Stimulated activated naive CD8-positive, alpha-beta T cell treated with anti-CD3 and anti-CD28 coated beads, Interleukin-15, amount 100 ng/mL, for 72 hours (primary cell): ENCODE results near the gene ZMYND12.

Source experiments
- ATAC-seq: fragments of 150-1000 bp; cut with Tn5 transposase; 2 replicates; pipeline ENCODE4 v1.10.0; 2021; ENCODE audit warnings: mild to moderate bottlenecking, moderate library complexity
- DNase-seq, 2 donors: peaks; one replicate each; pipeline ENCODE4 v3.0.0; 2021 to 2022
- H3K27ac Mint-ChIP-seq, 2 donors: one replicate each; pipeline ENCODE4 v1.8.0; 2022; ENCODE audit warnings: mild to moderate bottlenecking in 2 of 2, mixed read lengths in 2 of 2, moderate library complexity in 2 of 2
- H3K27me3 Mint-ChIP-seq: one replicate; pipeline ENCODE4 v1.8.0; 2022; ENCODE audit warnings: mixed read lengths
- H3K4me1 Mint-ChIP-seq: one replicate; pipeline ENCODE4 v1.8.0; 2022; ENCODE audit warnings: mild to moderate bottlenecking, mixed read lengths
- H3K4me3 Mint-ChIP-seq, 2 donors: one replicate each; pipeline ENCODE4 v1.8.0; 2022; ENCODE audit warnings: mild to moderate bottlenecking in 2 of 2, mixed read lengths in 2 of 2, moderate library complexity in 1 of 2
- H3K9me3 Mint-ChIP-seq, 2 donors: one replicate each; pipeline ENCODE4 v1.8.0; 2022; ENCODE audit warnings: mixed read lengths in 2 of 2

Gene ZMYND12

GRCh38 chr1:42422737-42423136 is 33.1 kb downstream of the ZMYND12 start:
- H3K4me3 Mint-ChIP-seq, result no peak overlapping the region
- H3K4me1 Mint-ChIP-seq, result peaks cover 7% of the 10 kb centered on the region
- H3K27ac Mint-ChIP-seq, result no peak overlapping the region
- H3K27me3 Mint-ChIP-seq, result peaks cover 20% of the 10 kb centered on the region
- H3K9me3 Mint-ChIP-seq, result no peaks in the 10 kb centered on the region
- DNase-seq, result no peak
- no peak for ATAC-seq

- no peak overlapping the region for H3K4me3 Mint-ChIP-seq
- H3K9me3 Mint-ChIP-seq, result no peaks in the 10 kb centered on the region
- H3K27me3 Mint-ChIP-seq, result peaks cover 20% of the 10 kb centered on the region
- H3K27ac Mint-ChIP-seq, result no peak overlapping the region
- ATAC-seq (no peak), DNase-seq (no peak)
- H3K4me1 Mint-ChIP-seq, result no peaks in the 10 kb centered on the region
Measured at GRCh38 chr1:42420911-42421585, 34.8 kb downstream of the ZMYND12 start.

- no peak overlapping the region for H3K27ac Mint-ChIP-seq
- no peak overlapping the region for H3K4me3 Mint-ChIP-seq
- H3K27me3 Mint-ChIP-seq, result peaks cover 20% of the 10 kb centered on the region
- DNase-seq (no peak), ATAC-seq (no peak)
- no peaks in the 10 kb centered on the region for H3K9me3 Mint-ChIP-seq
- no peaks in the 10 kb centered on the region for H3K4me1 Mint-ChIP-seq
Measured at GRCh38 chr1:42420121-42420520, 35.7 kb downstream of the ZMYND12 start.

GRCh38 chr1:42419126-42419821 is 36.5 kb downstream of the ZMYND12 start:
- peaks cover 24% of the 10 kb centered on the region for H3K27me3 Mint-ChIP-seq
- no peaks in the 10 kb centered on the region for H3K9me3 Mint-ChIP-seq
- no peak overlapping the region for H3K27ac Mint-ChIP-seq
- ATAC-seq (no peak), DNase-seq (no peak)
- H3K4me3 Mint-ChIP-seq, result no peak overlapping the region
- no peaks in the 10 kb centered on the region for H3K4me1 Mint-ChIP-seq

- DNase-seq, result no peak
- no peaks in the 10 kb centered on the region for H3K4me1 Mint-ChIP-seq
- peaks cover 20% of the 10 kb centered on the region for H3K27me3 Mint-ChIP-seq
- no peak overlapping the region for H3K27ac Mint-ChIP-seq
- H3K4me3 Mint-ChIP-seq, result no peak overlapping the region
- ATAC-seq, result no peak
- H3K9me3 Mint-ChIP-seq, result no peaks in the 10 kb centered on the region
Measured at GRCh38 chr1:42418516-42418915, 37.3 kb downstream of the ZMYND12 start.

- H3K27me3 Mint-ChIP-seq, result peaks cover 19% of the 10 kb centered on the region
- DNase-seq (no peak), ATAC-seq (no peak)
- no peaks in the 10 kb centered on the region for H3K9me3 Mint-ChIP-seq
- no peak overlapping the region for H3K4me3 Mint-ChIP-seq
- H3K27ac Mint-ChIP-seq, result no peak overlapping the region
- H3K4me1 Mint-ChIP-seq, result no peaks in the 10 kb centered on the region
Measured at GRCh38 chr1:42417166-42417565, 38.7 kb downstream of the ZMYND12 start.

- Mint-ChIP-seq H3K27ac (peak overlapping the region in 1 of 2 donors; percentile 19), H3K9me3 (no peaks in the 10 kb centered on the region), H3K27me3 (peaks cover 5% of the 10 kb centered on the region), H3K4me1 (no peaks in the 10 kb centered on the region), H3K4me3 (no peak overlapping the region)
- no peak for DNase-seq
- ATAC-seq, result no peak
Measured at GRCh38 chr1:42414551-42415496, 41.0 kb downstream of the ZMYND12 start.

GRCh38 chr1:42403880-42404400 is 51.9 kb downstream of the ZMYND12 start:
- ATAC-seq (no peak), DNase-seq (no peak)
- H3K27ac Mint-ChIP-seq, result no peak overlapping the region
- no peaks in the 10 kb centered on the region for H3K4me1 Mint-ChIP-seq
- no peak overlapping the region for H3K4me3 Mint-ChIP-seq
- peaks cover 8% of the 10 kb centered on the region for H3K27me3 Mint-ChIP-seq
- H3K9me3 Mint-ChIP-seq, result no peaks in the 10 kb centered on the region

- DNase-seq (no peak), ATAC-seq (no peak)
- Mint-ChIP-seq H3K4me3 (no peak overlapping the region), H3K27me3 (no peaks in the 10 kb centered on the region), H3K27ac (no peak overlapping the region), H3K4me1 (no peaks in the 10 kb centered on the region), H3K9me3 (no peaks in the 10 kb centered on the region)
Measured at GRCh38 chr1:42399315-42400100, 56.3 kb downstream of the ZMYND12 start.

GRCh38 chr1:42392967-42393848 is 62.6 kb downstream of the ZMYND12 start:
- DNase-seq, result no peak
- Mint-ChIP-seq H3K9me3 (no peaks in the 10 kb centered on the region), H3K27me3 (no peaks in the 10 kb centered on the region), H3K27ac (no peak overlapping the region), H3K4me1 (peaks cover 8% of the 10 kb centered on the region), H3K4me3 (no peak overlapping the region)
- ATAC-seq, result peak; percentile 81

- Mint-ChIP-seq H3K4me3 (no peak overlapping the region), H3K4me1 (peaks cover 8% of the 10 kb centered on the region), H3K9me3 (no peaks in the 10 kb centered on the region), H3K27ac (no peak overlapping the region), H3K27me3 (no peaks in the 10 kb centered on the region)
- no peak for DNase-seq
- no peak for ATAC-seq
Measured at GRCh38 chr1:42392255-42392654, 63.6 kb downstream of the ZMYND12 start.

GRCh38 chr1:42386051-42386450 is 69.8 kb downstream of the ZMYND12 start:
- ATAC-seq (no peak), DNase-seq (no peak)
- Mint-ChIP-seq H3K9me3 (no peaks in the 10 kb centered on the region), H3K27ac (no peak overlapping the region), H3K27me3 (peaks cover 12% of the 10 kb centered on the region), H3K4me3 (no peak overlapping the region), H3K4me1 (no peaks in the 10 kb centered on the region)

- no peaks in the 10 kb centered on the region for H3K4me1 Mint-ChIP-seq
- no peaks in the 10 kb centered on the region for H3K9me3 Mint-ChIP-seq
- H3K27ac Mint-ChIP-seq, result no peak overlapping the region
- no peak overlapping the region for H3K4me3 Mint-ChIP-seq
- H3K27me3 Mint-ChIP-seq, result peaks cover 12% of the 10 kb centered on the region
- ATAC-seq (no peak), DNase-seq (no peak)
Measured at GRCh38 chr1:42385283-42385682, 70.5 kb downstream of the ZMYND12 start.

GRCh38 chr1:42381280-42381673 is 74.5 kb downstream of the ZMYND12 start:
- H3K9me3 Mint-ChIP-seq, result no peaks in the 10 kb centered on the region
- DNase-seq, result no peak
- H3K4me1 Mint-ChIP-seq, result peaks cover 6% of the 10 kb centered on the region
- peaks cover 19% of the 10 kb centered on the region for H3K27me3 Mint-ChIP-seq
- H3K4me3 Mint-ChIP-seq, result peak overlapping the region; percentile 79 to 84
- no peak for ATAC-seq
- no peak overlapping the region for H3K27ac Mint-ChIP-seq
